B cell (primary cell): ENCODE measurements around the gene CMPK1. TPM values are rescaled to one million over a fixed set of nuclear protein-coding genes. Genes with fewer than 3 reads are reported as not detected.

Source experiments
- ATAC-seq: fragments of 200-7000 bp; cut with Tn5 transposase; one replicate; pipeline ENCODE4 v1.10.0; 2021; ENCODE audit warnings: low read depth, mild to moderate bottlenecking, moderate number of reproducible peaks, moderate library complexity
- CTCF ChIA-PET: fragments of 350-600 bp; sonication (Branson Sonifier 250); formaldehyde crosslinking; loops from one replicate; lab custom pipeline; 2021; ENCODE audit warnings: antibody characterized with exemption, inconsistent platforms; lab: Charles Lee
- POLR2A ChIA-PET: fragments of 350-600 bp; sonication (Branson Sonifier 250); formaldehyde crosslinking; loops from one replicate; lab custom pipeline; 2021; ENCODE audit warnings: antibody characterized with exemption; lab: Charles Lee
- DNase-seq: peaks from one replicate; pipeline ENCODE4 v3.0.0; 2013
- H2AFZ ChIP-seq: 2 replicates; pipeline ENCODE4 v1.6.1; 2012; ENCODE audit warnings: mild to moderate bottlenecking, low read depth, low read length; ENCODE audit not compliant: insufficient read depth, poor library complexity, severe bottlenecking
- H3K27ac ChIP-seq, 2 donors: 1 replicate in 1 of 2; 2 replicates in 1 of 2; pipeline ENCODE4 v1.5.1; 2012 to 2013; ENCODE audit warnings: low read length in 2 of 2, mild to moderate bottlenecking in 2 of 2, moderate library complexity in 1 of 2
- H3K27me3 ChIP-seq, 4 experiments: fragments of 200-600 bp in 1 of 4; sonication (generic) in 1 of 4; replicated peaks in 1 of 4; 1 replicate in 2 of 4; 2 replicates in 2 of 4; pipeline versions ENCODE4 v1.6.1 to v1.7.0; 2013 to 2016; ENCODE audit warnings: low read length in 3 of 4, mild to moderate bottlenecking in 2 of 4, mixed read lengths in 1 of 4, moderate library complexity in 1 of 4; ENCODE audit not compliant: insufficient read depth in 4 of 4, control insufficient read depth in 3 of 4; ENCODE audit errors: control extremely low read depth in 1 of 4
- H3K36me3 ChIP-seq, 2 experiments: replicated peaks in 1 of 2; 1 replicate in 1 of 2; 2 replicates in 1 of 2; pipeline versions ENCODE4 v1.6.1 to v1.7.1; 2013; ENCODE audit warnings: low read length in 1 of 2; ENCODE audit not compliant: insufficient read depth in 2 of 2, control insufficient read depth in 1 of 2; ENCODE audit errors: control extremely low read depth in 1 of 2, extremely low read depth in 1 of 2
- H3K4me1 ChIP-seq, 2 donors: fragments of 200-600 bp in 1 of 2; sonication (generic) in 1 of 2; 1 replicate in 1 of 2; 2 replicates in 1 of 2; pipeline versions ENCODE4 v1.5.1 to v1.6.1; 2013 to 2017; ENCODE audit warnings: low read length in 2 of 2; ENCODE audit not compliant: control insufficient read depth in 2 of 2, insufficient read depth in 2 of 2
- H3K4me2 ChIP-seq: replicated peaks from 2 replicates; pipeline ENCODE3; 2012; ENCODE audit warnings: mild to moderate bottlenecking, low read depth, low read length; ENCODE audit not compliant: poor library complexity, severe bottlenecking
- H3K4me3 ChIP-seq, 5 experiments: fragments of 200-600 bp in 1 of 5; sonication (generic) in 1 of 5; 1 replicate in 3 of 5; 2 replicates in 2 of 5; pipeline versions ENCODE4 v1.5.1 to v1.7.0; 2011 to 2016; ENCODE audit warnings: low read length in 4 of 5, mild to moderate bottlenecking in 4 of 5, low read depth in 2 of 5, control low read depth in 1 of 5, moderate library complexity in 1 of 5; ENCODE audit not compliant: insufficient read depth in 1 of 5; ENCODE audit errors: control extremely low read depth in 1 of 5, extremely low read depth in 1 of 5
- H3K79me2 ChIP-seq: fragments of 200-600 bp; sonication (generic); one replicate; pipeline ENCODE4 v1.6.0; 2016; ENCODE audit warnings: low read length; ENCODE audit not compliant: control insufficient read depth, insufficient read depth
- H3K9ac ChIP-seq: fragments of 200-600 bp; sonication (generic); 2 replicates; pipeline ENCODE4 v1.6.1; 2017; ENCODE audit warnings: mild to moderate bottlenecking, low read length, moderate library complexity
- H3K9me3 ChIP-seq, 3 donors: one replicate each; pipeline versions ENCODE4 v1.6.1 to v1.7.1; 2013; ENCODE audit warnings: low read length in 2 of 3; ENCODE audit not compliant: control insufficient read depth in 2 of 3, insufficient read depth in 1 of 3; ENCODE audit errors: control extremely low read depth in 1 of 3
- H4K20me1 ChIP-seq: 2 replicates; pipeline ENCODE4 v1.6.0; 2012; ENCODE audit warnings: mild to moderate bottlenecking, low read length; ENCODE audit not compliant: insufficient read depth, control insufficient read depth, poor library complexity, severe bottlenecking
- H3K27ac Mint-ChIP-seq: one replicate; pipeline ENCODE4 v1.8.0; 2021; ENCODE audit warnings: mixed read lengths
- H3K27me3 Mint-ChIP-seq: one replicate; pipeline ENCODE4 v1.8.0; 2021; ENCODE audit warnings: mixed read lengths
- H3K4me1 Mint-ChIP-seq: one replicate; pipeline ENCODE4 v1.8.0; 2021; ENCODE audit warnings: mixed read lengths
- H3K4me3 Mint-ChIP-seq: one replicate; pipeline ENCODE4 v1.8.0; 2021; ENCODE audit warnings: mixed read lengths
- H3K9me3 Mint-ChIP-seq: one replicate; pipeline ENCODE4 v1.8.0; 2022; ENCODE audit warnings: mixed read lengths; ENCODE audit not compliant: insufficient read depth
- EZH2 ChIP-seq: IDR thresholded peaks from 2 replicates; pipeline ENCODE4 v1.6.1; 2012; ENCODE audit warnings: borderline replicate concordance, low read depth, mild to moderate bottlenecking, moderate library complexity, low read length; ENCODE audit not compliant: insufficient read depth, poor library complexity, severe bottlenecking
- WGBS: methylation state at CpG from one replicate; pipeline ENCODE4 v1.1.5; 2013; ENCODE audit warnings: missing lambda C conversion rate; ENCODE audit not compliant: insufficient coverage; 5-methylcytosine and 5-hydroxymethylcytosine counted together
- intact Hi-C: fragments of 100-400 bp; cut with micrococcal nuclease; formaldehyde crosslinking; loops from one replicate; pipeline ENCODE4 v1.10.0; 2022
- polyA plus RNA-seq: library from polyadenylated mRNA; depleted of rRNA; stranded (reverse); fragments of >200 nt; gene quantifications from 2 replicates; pipeline ENCODE4 v1.2.3, GENCODE V29; 2012
- total RNA-seq, 2 donors: library from RNA; stranded (reverse); fragments of 120-200 nt in 1 of 2; gene quantifications; 1 replicate in 1 of 2; 2 replicates in 1 of 2; pipeline versions ENCODE4 v1.2.3 to v1.2.4, GENCODE V29; 2013 to 2022
- TF ChIP-seq, protein P1 (sequence below): fragments of 200-600 bp; IDR thresholded peaks from one replicate; pipeline ENCODE4 v1.8.0; 2022; ENCODE audit warnings: antibody characterized with exemption, mild to moderate bottlenecking

Gene CMPK1
- total and polyA plus RNA-seq, 2 donors (not counting 1 experiment from before 2014, with no cell fraction given): 16.8 to 97.4 TPM

- intact Hi-C loops: no loop called here
- no peaks in the 10 kb centered on the region for H3K9me3 Mint-ChIP-seq
- H3K79me2 ChIP-seq: no peaks in the 10 kb centered on the region
- ATAC-seq (no peak), DNase-seq (no peak)
- peaks cover 0 to 5% (median 0%) of the 10 kb centered on the region in 4 experiments for H3K27me3 ChIP-seq
- H3K27ac ChIP-seq: no peak overlapping the region
- H3K36me3 ChIP-seq: no peaks in the 10 kb centered on the region
- POLR2A ChIA-PET: no interaction called here
- H3K4me1 Mint-ChIP-seq: no peaks in the 10 kb centered on the region
- H3K27me3 Mint-ChIP-seq: peaks cover 29% of the 10 kb centered on the region
- H3K4me1 ChIP-seq: no peaks in the 10 kb centered on the region
- CTCF ChIA-PET: interaction anchor here (1.1 to 4.1 kb wide), 5 partner anchors 21 to 341 kb away, joined by 4 to 38 read pairs (median 6); no protein-coding TSS in a partner anchor
- no peak overlapping the region for H3K9ac ChIP-seq
- no peak overlapping the region for H3K4me3 ChIP-seq
- no peak overlapping the region for H3K4me2 ChIP-seq
- no peak overlapping the region for H3K4me3 Mint-ChIP-seq
- H3K9me3 ChIP-seq: no peaks in the 10 kb centered on the region
- H4K20me1 ChIP-seq: no peaks in the 10 kb centered on the region
- TF ChIP-seq, protein P1, sequence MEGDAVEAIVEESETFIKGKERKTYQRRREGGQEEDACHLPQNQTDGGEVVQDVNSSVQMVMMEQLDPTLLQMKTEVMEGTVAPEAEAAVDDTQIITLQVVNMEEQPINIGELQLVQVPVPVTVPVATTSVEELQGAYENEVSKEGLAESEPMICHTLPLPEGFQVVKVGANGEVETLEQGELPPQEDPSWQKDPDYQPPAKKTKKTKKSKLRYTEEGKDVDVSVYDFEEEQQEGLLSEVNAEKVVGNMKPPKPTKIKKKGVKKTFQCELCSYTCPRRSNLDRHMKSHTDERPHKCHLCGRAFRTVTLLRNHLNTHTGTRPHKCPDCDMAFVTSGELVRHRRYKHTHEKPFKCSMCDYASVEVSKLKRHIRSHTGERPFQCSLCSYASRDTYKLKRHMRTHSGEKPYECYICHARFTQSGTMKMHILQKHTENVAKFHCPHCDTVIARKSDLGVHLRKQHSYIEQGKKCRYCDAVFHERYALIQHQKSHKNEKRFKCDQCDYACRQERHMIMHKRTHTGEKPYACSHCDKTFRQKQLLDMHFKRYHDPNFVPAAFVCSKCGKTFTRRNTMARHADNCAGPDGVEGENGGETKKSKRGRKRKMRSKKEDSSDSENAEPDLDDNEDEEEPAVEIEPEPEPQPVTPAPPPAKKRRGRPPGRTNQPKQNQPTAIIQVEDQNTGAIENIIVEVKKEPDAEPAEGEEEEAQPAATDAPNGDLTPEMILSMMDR: no peak
- no peak for TF ChIP-seq EZH2
- no peak overlapping the region for H2AFZ ChIP-seq
- H3K27ac Mint-ChIP-seq: no peak overlapping the region
- WGBS: no CpG with 5 or more reads among the region's 2 CpGs
These were observed 56.1 kb downstream of the CMPK1 start for GRCh38 chr1:47389731-47390130.

- 100% methylated on average over 1 of the region's 2 CpGs for WGBS
- H4K20me1 ChIP-seq: no peaks in the 10 kb centered on the region
- Mint-ChIP-seq H3K27me3 (peaks cover 36% of the 10 kb centered on the region), H3K4me3 (no peak overlapping the region), H3K27ac (no peak overlapping the region), H3K4me1 (no peaks in the 10 kb centered on the region), H3K9me3 (no peaks in the 10 kb centered on the region)
- no peak for DNase-seq
- H3K4me3 ChIP-seq: no peak overlapping the region
- no peak overlapping the region for H2AFZ ChIP-seq
- ChIA-PET POLR2A (no interaction called here), CTCF (interaction anchor here (0.6 to 4.1 kb wide), 2 partner anchors 11 to 336 kb away, joined by 3 to 38 read pairs; no protein-coding TSS in a partner anchor)
- H3K9me3 ChIP-seq: no peaks in the 10 kb centered on the region
- TF ChIP-seq, protein P1: no peak
- no peak for TF ChIP-seq EZH2
- H3K4me1 ChIP-seq: no peaks in the 10 kb centered on the region
- H3K36me3 ChIP-seq: no peaks in the 10 kb centered on the region
- ATAC-seq: no peak
- H3K4me2 ChIP-seq: no peak overlapping the region
- no peak overlapping the region for H3K27ac ChIP-seq
- intact Hi-C loops: no loop called here
- H3K27me3 ChIP-seq: peaks cover 0 to 5% (median 0%) of the 10 kb centered on the region in 4 experiments
- H3K79me2 ChIP-seq: no peaks in the 10 kb centered on the region
- H3K9ac ChIP-seq: no peak overlapping the region
These were observed 57.3 kb downstream of the CMPK1 start for GRCh38 chr1:47390843-47391242.
